Measurements from ENCODE around the gene SEMA3A.

The SEMA3A gene

DNA sequence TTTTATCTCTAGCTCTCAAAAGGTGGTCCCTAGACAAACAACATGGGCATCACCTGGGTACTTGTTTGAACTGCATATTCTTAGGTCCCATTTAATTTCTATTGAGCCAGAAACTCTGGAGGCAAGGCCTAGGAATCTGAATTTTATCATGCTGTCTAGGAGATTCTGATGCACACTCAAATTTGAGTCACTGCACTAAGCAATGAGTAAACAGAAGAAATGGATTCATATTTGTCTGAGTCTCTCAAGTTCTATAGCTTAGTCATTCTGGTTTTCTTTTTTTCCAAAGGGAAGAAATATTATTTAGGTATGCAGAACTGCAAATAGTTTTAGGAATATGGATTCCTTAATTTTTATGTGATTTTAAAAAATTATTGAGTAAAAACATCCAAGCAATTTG, 185.5 kb downstream of the SEMA3A start:
- TF ChIP-seq, protein P1, sequence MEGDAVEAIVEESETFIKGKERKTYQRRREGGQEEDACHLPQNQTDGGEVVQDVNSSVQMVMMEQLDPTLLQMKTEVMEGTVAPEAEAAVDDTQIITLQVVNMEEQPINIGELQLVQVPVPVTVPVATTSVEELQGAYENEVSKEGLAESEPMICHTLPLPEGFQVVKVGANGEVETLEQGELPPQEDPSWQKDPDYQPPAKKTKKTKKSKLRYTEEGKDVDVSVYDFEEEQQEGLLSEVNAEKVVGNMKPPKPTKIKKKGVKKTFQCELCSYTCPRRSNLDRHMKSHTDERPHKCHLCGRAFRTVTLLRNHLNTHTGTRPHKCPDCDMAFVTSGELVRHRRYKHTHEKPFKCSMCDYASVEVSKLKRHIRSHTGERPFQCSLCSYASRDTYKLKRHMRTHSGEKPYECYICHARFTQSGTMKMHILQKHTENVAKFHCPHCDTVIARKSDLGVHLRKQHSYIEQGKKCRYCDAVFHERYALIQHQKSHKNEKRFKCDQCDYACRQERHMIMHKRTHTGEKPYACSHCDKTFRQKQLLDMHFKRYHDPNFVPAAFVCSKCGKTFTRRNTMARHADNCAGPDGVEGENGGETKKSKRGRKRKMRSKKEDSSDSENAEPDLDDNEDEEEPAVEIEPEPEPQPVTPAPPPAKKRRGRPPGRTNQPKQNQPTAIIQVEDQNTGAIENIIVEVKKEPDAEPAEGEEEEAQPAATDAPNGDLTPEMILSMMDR (conservative IDR thresholded peaks at IDR 0.05; ENCODE audit: control insufficient read depth, insufficient read depth, low read depth, low read length), result no peak
- DNase-seq (ENCODE audit: low read depth), result peak; percentile 30

DNA sequence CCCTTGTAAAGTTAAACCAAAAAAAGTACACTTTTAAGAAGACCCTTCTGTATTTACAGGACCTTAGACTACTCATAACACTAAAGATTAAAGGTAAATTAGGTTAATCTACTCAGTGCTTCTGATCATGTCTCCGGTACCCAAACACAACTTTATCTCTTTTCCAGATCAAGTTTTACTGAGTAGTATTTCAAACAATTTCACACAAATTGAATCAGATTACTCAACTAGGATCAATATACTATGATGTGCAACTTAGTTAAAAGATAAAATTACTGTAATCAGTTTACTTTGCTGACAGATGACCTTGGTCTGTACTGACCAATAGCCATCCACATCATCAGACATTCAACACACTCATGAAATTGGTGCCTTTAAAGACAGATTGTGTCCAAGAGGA, 191.4 kb downstream of the SEMA3A start:
- no peak overlapping the region for H3K4me3 ChIP-seq (ENCODE audit: control insufficient read depth, low read depth, low read length)
- TF ChIP-seq, protein P1 (conservative IDR thresholded peaks at IDR 0.05; ENCODE audit: control insufficient read depth, insufficient read depth, low read depth, low read length), result no peak
- DNase-seq (ENCODE audit: low read depth), result no peak

More for the DNA sequence above, 185.5 kb downstream of the SEMA3A start:
- no peak overlapping the region for H3K4me3 ChIP-seq (ENCODE audit: control insufficient read depth, low read depth, low read length)

DNA sequence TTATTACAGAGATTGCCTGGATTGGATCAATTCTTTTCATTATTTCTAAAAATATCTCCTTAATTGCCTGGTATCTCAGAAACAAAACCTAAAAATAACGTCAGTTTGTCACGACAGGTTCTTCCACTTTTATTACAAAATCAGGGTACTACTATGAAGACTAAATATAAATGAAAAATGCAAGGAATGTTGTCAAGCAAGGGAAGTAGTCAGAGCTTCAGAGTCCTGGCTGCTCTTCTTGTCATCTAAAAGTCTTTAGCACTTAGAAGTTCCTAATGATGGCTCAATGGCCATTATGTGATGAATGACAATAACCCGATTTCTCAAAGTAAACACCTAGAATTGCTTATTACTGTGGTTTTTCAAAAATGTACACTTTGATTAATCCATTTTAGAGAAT, 192.2 kb downstream of the SEMA3A start:
- no peak for DNase-seq (ENCODE audit: low read depth)
- TF ChIP-seq, protein P1 (conservative IDR thresholded peaks at IDR 0.05; ENCODE audit: control insufficient read depth, insufficient read depth, low read depth, low read length), result no peak
- H3K4me3 ChIP-seq (ENCODE audit: control insufficient read depth, low read depth, low read length), result no peak overlapping the region

DNA sequence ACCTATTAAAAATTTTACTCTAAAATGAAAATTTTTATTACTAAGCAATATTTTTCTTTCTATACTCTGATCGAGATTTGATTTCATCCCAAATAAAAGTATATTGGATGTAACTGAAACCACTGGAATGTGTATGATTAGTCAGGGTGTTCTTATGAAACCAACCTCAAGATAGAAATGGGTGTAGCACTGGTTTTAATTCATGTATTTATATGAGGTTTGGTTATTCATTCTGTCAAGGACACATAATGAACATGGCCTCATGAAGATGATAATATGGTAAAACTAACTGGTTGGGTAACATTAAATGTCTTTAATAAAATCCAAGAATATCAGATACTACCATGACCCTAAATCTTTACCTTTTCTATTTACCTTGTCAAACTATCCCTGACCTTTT, 197.7 kb downstream of the SEMA3A start:
- no peak overlapping the region for H3K4me3 ChIP-seq (ENCODE audit: control insufficient read depth, low read depth, low read length)
- TF ChIP-seq, protein P1 (conservative IDR thresholded peaks at IDR 0.05; ENCODE audit: control insufficient read depth, insufficient read depth, low read depth, low read length), result no peak
- DNase-seq (ENCODE audit: low read depth), result peak; percentile 44

DNA sequence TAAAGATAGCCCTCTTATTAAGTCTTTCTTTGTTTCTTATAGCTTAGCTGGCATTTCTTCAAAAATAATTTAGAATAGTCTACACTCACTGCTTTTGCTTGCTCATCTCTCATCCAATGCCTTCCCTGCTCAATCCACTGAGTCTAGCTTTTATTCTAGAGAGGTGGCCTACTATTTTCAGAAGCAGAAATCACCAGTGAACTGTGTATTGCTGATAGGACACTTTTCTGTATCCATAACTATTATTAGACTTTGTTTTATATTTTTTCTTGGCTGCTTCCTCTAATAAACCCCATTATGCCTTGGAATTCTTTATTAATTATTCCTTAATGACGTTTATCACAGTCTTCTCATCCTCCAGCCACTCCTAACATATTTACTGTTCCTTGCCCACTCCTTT, 206.8 kb downstream of the SEMA3A start:
- no peak for DNase-seq (ENCODE audit: low read depth)
- TF ChIP-seq, protein P1 (conservative IDR thresholded peaks at IDR 0.05; ENCODE audit: control insufficient read depth, insufficient read depth, low read depth, low read length), result no peak
- no peak overlapping the region for H3K4me3 ChIP-seq (ENCODE audit: control insufficient read depth, low read depth, low read length)

DNA sequence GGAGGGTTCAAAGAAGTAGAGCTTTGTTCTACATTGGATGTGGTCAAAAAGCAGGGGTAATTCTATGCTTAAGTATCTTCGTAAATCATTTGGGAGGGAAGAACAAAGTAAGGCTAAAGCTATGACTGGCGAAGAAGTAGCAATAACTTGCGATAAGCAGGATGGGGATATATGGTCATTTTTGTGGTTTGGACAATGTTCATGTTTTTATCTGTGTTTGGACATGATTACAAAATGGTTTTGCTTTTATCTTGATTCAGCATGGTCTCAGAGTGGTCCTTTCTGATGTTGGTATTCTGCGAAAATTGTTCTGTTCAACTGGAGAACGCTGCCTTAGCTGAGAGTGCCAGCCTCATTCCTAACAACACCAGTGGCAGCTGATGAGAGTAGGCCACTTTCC, 208.8 kb downstream of the SEMA3A start:
- H3K4me3 ChIP-seq (ENCODE audit: control insufficient read depth, low read depth, low read length), result no peak overlapping the region
- no peak for DNase-seq (ENCODE audit: low read depth)
- TF ChIP-seq, protein P1 (conservative IDR thresholded peaks at IDR 0.05; ENCODE audit: control insufficient read depth, insufficient read depth, low read depth, low read length), result no peak

DNA sequence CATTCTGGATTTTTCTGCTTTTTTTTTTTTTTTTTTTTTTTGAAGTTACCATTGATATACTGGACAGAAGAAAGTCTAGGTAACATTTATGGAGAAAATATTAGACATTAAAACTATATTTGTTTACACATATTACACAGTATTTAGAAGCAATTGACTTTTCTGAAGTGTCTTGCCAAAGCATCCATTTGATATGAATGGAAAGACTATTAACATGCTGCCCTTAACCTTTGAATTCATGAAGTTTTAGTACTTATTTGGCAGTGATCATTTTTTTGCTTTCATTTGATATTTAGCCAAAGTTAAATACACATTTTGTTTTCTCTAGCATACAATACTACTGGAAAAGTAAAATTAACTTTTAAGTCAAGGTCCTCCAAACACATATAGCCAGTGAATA, 210.0 kb downstream of the SEMA3A start:
- TF ChIP-seq, protein P1 (conservative IDR thresholded peaks at IDR 0.05; ENCODE audit: control insufficient read depth, insufficient read depth, low read depth, low read length), result no peak
- no peak overlapping the region for H3K4me3 ChIP-seq (ENCODE audit: control insufficient read depth, low read depth, low read length)
- DNase-seq (ENCODE audit: low read depth), result no peak

Data from fibroblast of mammary gland (primary cell).